ENCODE data around the gene ZNF354C.

Gene ZNF354C

GRCh38 chr5:179129607-179130071 lies 69.5 kb downstream of the ZNF354C start:
- no peak for DNase-seq

- no peak for DNase-seq
These were observed 70.0 kb downstream of the ZNF354C start for GRCh38 chr5:179130101-179130681.

GRCh38 chr5:179131321-179131835 lies 71.2 kb downstream of the ZNF354C start:
- no peak for DNase-seq

GRCh38 chr5:179131886-179132585 lies 71.9 kb downstream of the ZNF354C start:
- DNase-seq, result no peak

GRCh38 chr5:179132586-179133355 lies 72.6 kb downstream of the ZNF354C start:
- no peak for DNase-seq
